PC-3 (cell line): Measurements from ENCODE around the gene SUCO. TPM values are rescaled to one million over a fixed set of nuclear protein-coding genes. Genes with fewer than 3 reads are reported as not detected.

Experiments
- ATAC-seq: fragments of 200-7000 bp; cut with Tn5 transposase; 2 replicates; pipeline ENCODE4 v1.9.1; 2020; ENCODE audit warnings: mild to moderate bottlenecking, moderate library complexity
- BruUV-seq: library from RNA; stranded (reverse); fragments of 400-500 nt; replicated peaks from 2 replicates; lab custom pipeline; 2021; lab: Mats Ljungman, UMichigan
- CTCF ChIA-PET: fragments of 300-600 bp; sonication (Branson Sonifier 250); formaldehyde crosslinking; loops from one replicate; lab custom pipeline; 2022; ENCODE audit warnings: antibody characterized with exemption; lab: Charles Lee
- POLR2A ChIA-PET: fragments of 300-600 bp; sonication (Branson Sonifier 250); formaldehyde crosslinking; loops from one replicate; lab custom pipeline; 2022; ENCODE audit warnings: antibody characterized with exemption; ENCODE audit not compliant: unreplicated experiment; lab: Charles Lee
- DNase-seq: peaks from one replicate; pipeline ENCODE4 v3.0.0-alpha.2; 2015
- H2AFZ ChIP-seq: fragments of 300-600 bp; sonication (generic); 2 replicates; pipeline ENCODE4 v1.6.0; 2016; ENCODE audit warnings: antibody characterized with exemption, low read length
- H3F3A ChIP-seq: fragments of 300-600 bp; sonication (generic); one replicate; pipeline ENCODE4 v1.6.0; 2017; ENCODE audit warnings: antibody characterized with exemption, low read length, control low read depth, mild to moderate bottlenecking; ENCODE audit not compliant: unreplicated experiment
- H3K27ac ChIP-seq: fragments of 300-600 bp; sonication (generic); 2 replicates; pipeline ENCODE4 v1.5.1; 2016; ENCODE audit warnings: mild to moderate bottlenecking, low read length
- H3K27me3 ChIP-seq: fragments of 300-600 bp; sonication (generic); 2 replicates; pipeline ENCODE4 v1.6.1; 2016; ENCODE audit warnings: low read length, mixed read lengths
- H3K36me3 ChIP-seq: fragments of 300-600 bp; sonication (generic); 2 replicates; pipeline ENCODE4 v1.6.1; 2016; ENCODE audit warnings: low read depth, mixed run types, low read length, mixed read lengths
- H3K4me1 ChIP-seq: fragments of 300-600 bp; sonication (generic); 2 replicates; pipeline ENCODE4 v1.5.1; 2016; ENCODE audit warnings: low read length; ENCODE audit not compliant: insufficient read depth
- H3K4me2 ChIP-seq: fragments of 300-600 bp; sonication (generic); 2 replicates; pipeline ENCODE4 v1.6.0; 2016; ENCODE audit warnings: low read length
- H3K4me3 ChIP-seq: fragments of 300-600 bp; sonication (generic); 2 replicates; pipeline ENCODE4 v1.5.1; 2016; ENCODE audit warnings: mild to moderate bottlenecking, low read length, mixed read lengths
- H3K79me2 ChIP-seq: fragments of 300-600 bp; sonication (generic); 2 replicates; pipeline ENCODE4 v1.6.1; 2017; ENCODE audit warnings: low read length, mixed read lengths
- H3K9ac ChIP-seq: fragments of 300-600 bp; sonication (generic); 2 replicates; pipeline ENCODE4 v1.6.0; 2016; ENCODE audit warnings: mild to moderate bottlenecking, low read length
- H3K9me2 ChIP-seq: fragments of 300-600 bp; sonication (generic); replicated peaks from 2 replicates; pipeline ENCODE4 v1.6.1; 2016; ENCODE audit warnings: mixed run types, low read length, mixed read lengths
- H3K9me3 ChIP-seq: fragments of 300-600 bp; sonication (generic); 2 replicates; pipeline ENCODE4 v1.6.1; 2016; ENCODE audit warnings: low read length, mixed read lengths
- H4K20me1 ChIP-seq: fragments of 300-600 bp; sonication (generic); 2 replicates; pipeline ENCODE4 v1.6.1; 2016; ENCODE audit warnings: low read length, mixed read lengths
- CTCF ChIP-seq: fragments of 300-600 bp; sonication (generic); conservative IDR thresholded peaks from 2 replicates; pipeline ENCODE4 v1.5.1; 2017; ENCODE audit warnings: antibody characterized with exemption, low read depth, mild to moderate bottlenecking, low read length
- EZH2 ChIP-seq: fragments of 300-600 bp; sonication (generic); IDR thresholded peaks from one replicate; pipeline ENCODE4 v1.6.1; 2017; ENCODE audit warnings: antibody characterized with exemption, mild to moderate bottlenecking, low read length; ENCODE audit not compliant: unreplicated experiment
- EZH2phosphoT487 ChIP-seq: fragments of 300-600 bp; sonication (generic); IDR thresholded peaks from 2 replicates; pipeline ENCODE4 v1.6.1; 2018; ENCODE audit warnings: mild to moderate bottlenecking, antibody characterized with exemption, low read length, borderline replicate concordance
- intact Hi-C: fragments of 100-400 bp; cut with micrococcal nuclease; formaldehyde crosslinking; loops from 2 replicates; pipeline ENCODE4 v1.9.0; 2023
- total RNA-seq: library from RNA; depleted of rRNA; stranded (reverse); fragments of >200 nt; gene quantifications from 2 replicates; pipeline ENCODE4 v1.2.3, GENCODE V29; 2014

SUCO gene
- total RNA-seq, 1 experiment from 2014 or later, result 72.0 TPM

GRCh38 chr1:172654535-172654934, 121.6 kb downstream of the SUCO start:
- no peaks in the 10 kb centered on the region for H3F3A ChIP-seq
- H3K9me2 ChIP-seq, result peaks cover 6% of the 10 kb centered on the region; the same call in 1 of the 2 replicates
- peaks cover 20% of the 10 kb centered on the region for H3K4me1 ChIP-seq
- no peaks in the 10 kb centered on the region for H3K79me2 ChIP-seq
- H4K20me1 ChIP-seq, result no peaks in the 10 kb centered on the region
- DNase-seq, result peak; percentile 95
- no peak for TF ChIP-seq EZH2phosphoT487
- no peak for TF ChIP-seq CTCF
- POLR2A ChIA-PET, result interaction anchor here (0.6 kb wide), 1 partner anchor 85 kb away, joined by 5 read pairs; no protein-coding TSS in a partner anchor
- H3K36me3 ChIP-seq, result no peaks in the 10 kb centered on the region
- CTCF ChIA-PET, result no interaction called here
- peak; percentile 96 for ATAC-seq
- peak overlapping the region; percentile 0; the same call in 1 of the 2 replicates for H3K27ac ChIP-seq
- H3K4me3 ChIP-seq, result no peak overlapping the region
- H3K4me2 ChIP-seq, result peak overlapping the region; percentile 0; the same call in 1 of the 2 replicates
- H2AFZ ChIP-seq, result peak overlapping the region; percentile 2
- H3K9me3 ChIP-seq, result no peaks in the 10 kb centered on the region
- no peak overlapping the region for H3K9ac ChIP-seq
- intact Hi-C loops, result no loop called here
- no TSS peak for BruUV-seq
- no peaks in the 10 kb centered on the region for H3K27me3 ChIP-seq

- no peak for DNase-seq
- H4K20me1 ChIP-seq, result no peaks in the 10 kb centered on the region
- no peak for TF ChIP-seq EZH2
- no peaks in the 10 kb centered on the region for H3K79me2 ChIP-seq
- H3K36me3 ChIP-seq, result no peaks in the 10 kb centered on the region
- no peak overlapping the region for H2AFZ ChIP-seq
- no peaks in the 10 kb centered on the region for H3K27me3 ChIP-seq
- H3K4me2 ChIP-seq, result no peak overlapping the region
- intact Hi-C loops, result no loop called here
- H3K4me3 ChIP-seq, result no peak overlapping the region
- H3K9ac ChIP-seq, result no peak overlapping the region
- no peaks in the 10 kb centered on the region for H3K9me3 ChIP-seq
- ChIA-PET POLR2A (no interaction called here), CTCF (no interaction called here)
- no peak for ATAC-seq
- BruUV-seq, result no TSS peak
- H3F3A ChIP-seq, result no peaks in the 10 kb centered on the region
- H3K27ac ChIP-seq, result no peak overlapping the region
- peaks cover 20% of the 10 kb centered on the region for H3K4me1 ChIP-seq
- H3K9me2 ChIP-seq, result peaks cover 6% of the 10 kb centered on the region; the same call in 1 of the 2 replicates
Observed at GRCh38 chr1:172656576-172656975, 123.6 kb downstream of the SUCO start.

- POLR2A ChIA-PET, result interaction anchor here (0.5 kb wide), 1 partner anchor 9 kb away, joined by 4 read pairs; no protein-coding TSS in a partner anchor
- no peak for TF ChIP-seq EZH2
- TF ChIP-seq EZH2phosphoT487, result no peak
- TF ChIP-seq CTCF, result no peak
- intact Hi-C loops, result no loop called here
Observed at GRCh38 chr1:172657586-172657985, 124.6 kb downstream of the SUCO start.

More at GRCh38 chr1:172657586-172657985, 124.6 kb downstream of the SUCO start:
- H3F3A ChIP-seq, result no peaks in the 10 kb centered on the region
- H3K79me2 ChIP-seq, result no peaks in the 10 kb centered on the region
- H3K4me3 ChIP-seq, result no peak overlapping the region
- no TSS peak for BruUV-seq
- H3K4me1 ChIP-seq, result peaks cover 20% of the 10 kb centered on the region
- no peak for ATAC-seq
- H2AFZ ChIP-seq, result no peak overlapping the region
- no peaks in the 10 kb centered on the region for H3K27me3 ChIP-seq
- DNase-seq, result no peak
- H3K36me3 ChIP-seq, result no peaks in the 10 kb centered on the region
- H3K9me2 ChIP-seq, result peaks cover under 1% of the 10 kb centered on the region; the same call in 1 of the 2 replicates
- no peak overlapping the region for H3K4me2 ChIP-seq
- CTCF ChIA-PET, result no interaction called here
- no peaks in the 10 kb centered on the region for H4K20me1 ChIP-seq
- no peak overlapping the region for H3K9ac ChIP-seq
- no peaks in the 10 kb centered on the region for H3K9me3 ChIP-seq
- no peak overlapping the region for H3K27ac ChIP-seq
